ENCODE data around the gene PPTC7. TPM values are rescaled to one million over a fixed set of nuclear protein-coding genes. Genes with fewer than 3 reads are reported as not detected.
A peak's percentile ranks its signal among the peaks of the same experiment; 100 is the strongest.

Gene PPTC7
- total RNA-seq, 2 experiments from 2014 or later = 53.8 to 54.8 TPM

- peak overlapping the region; percentile 92 for H3K27ac Mint-ChIP-seq
- Histone ChIP-seq H3K36me3 (ENCODE audit: insufficient read depth, low read length) (no peaks in the 10 kb centered on the region), H3K27ac (ENCODE audit: low read depth in 1 of 2, low read length in 2 of 2) (peak overlapping the region; percentile 49 to 79), H3K4me3 (ENCODE audit: low read length) (peak overlapping the region; percentile 13), H3K27me3 (ENCODE audit: control insufficient read depth in 1 of 2, insufficient read depth in 2 of 2, low read length in 2 of 2) (no peaks in the 10 kb centered on the region), H3K4me1 (ENCODE audit: insufficient read depth, low read length) (peaks cover 53% of the 10 kb centered on the region), H3K9me3 (ENCODE audit: control insufficient read depth in 1 of 2, insufficient read depth in 1 of 2, low read length in 2 of 2) (no peaks in the 10 kb centered on the region)
- CTCF ChIA-PET = interaction anchor here (1.0 to 4.4 kb wide), 4 partner anchors 27 to 148 kb away, joined by 4 to 17 read pairs (median 5); partner anchors contain the start of genes ARPC3, FAM216A and GPN3
- no peaks in the 10 kb centered on the region for H3K9me3 Mint-ChIP-seq
- DNase-seq (peak in 3 of 14 experiments; percentile 21 to 38 (median 35)), ATAC-seq (ENCODE audit: poor library complexity) (no peak)
- intact Hi-C loops (cut with DNase I, micrococcal nuclease) = no loop called here
- POLR2A ChIA-PET = interaction anchor here (0.6 to 3.7 kb wide), 7 partner anchors 14 to 129 kb away, joined by 3 to 20 read pairs (median 8); partner anchors contain the start of genes ARPC3, FAM216A, GPN3 and RAD9B
- H3K36me3 Mint-ChIP-seq (ENCODE audit: low read depth) = peaks cover 30% of the 10 kb centered on the region
- H3K4me1 Mint-ChIP-seq (ENCODE audit: low read depth) = peaks cover 84% of the 10 kb centered on the region
- H3K27me3 Mint-ChIP-seq = no peaks in the 10 kb centered on the region
- H3K4me3 Mint-ChIP-seq = peak overlapping the region; percentile 96
- TF ChIP-seq CTCF (IDR thresholded peaks at IDR 0.05) = no peak
These were observed 4.2 kb downstream of the PPTC7 start for GRCh38 chr12:110578694-110579534.

GRCh38 chr12:110577864-110578693 lies 5.0 kb downstream of the PPTC7 start:
- ChIA-PET POLR2A (interaction anchor here (0.7 to 2.4 kb wide), 4 partner anchors 14 to 110 kb away, joined by 3 to 11 read pairs (median 9); partner anchors contain the start of genes FAM216A, GPN3, RAD9B and VPS29), CTCF (interaction anchor here (1.0 to 4.4 kb wide), 5 partner anchors 26 to 147 kb away, joined by 3 to 17 read pairs (median 4); partner anchors contain the start of genes ARPC3, FAM216A and GPN3)
- Histone ChIP-seq H3K36me3 (ENCODE audit: insufficient read depth, low read length) (peaks cover 3% of the 10 kb centered on the region), H3K4me1 (ENCODE audit: insufficient read depth, low read length) (peaks cover 51% of the 10 kb centered on the region), H3K27me3 (ENCODE audit: control insufficient read depth in 1 of 2, insufficient read depth in 2 of 2, low read length in 2 of 2) (no peaks in the 10 kb centered on the region), H3K9me3 (ENCODE audit: control insufficient read depth in 1 of 2, insufficient read depth in 1 of 2, low read length in 2 of 2) (no peaks in the 10 kb centered on the region), H3K27ac (ENCODE audit: low read depth in 1 of 2, low read length in 2 of 2) (peak overlapping the region; percentile 67 to 79), H3K4me3 (ENCODE audit: low read length) (peak overlapping the region; percentile 13)
- TF ChIP-seq CTCF (IDR thresholded peaks at IDR 0.05) = no peak
- intact Hi-C loops (cut with DNase I, micrococcal nuclease) = no loop called here
- Mint-ChIP-seq H3K4me3 (peak overlapping the region; percentile 96), H3K27ac (peak overlapping the region; percentile 92), H3K36me3 (ENCODE audit: low read depth) (peaks cover 33% of the 10 kb centered on the region), H3K9me3 (no peaks in the 10 kb centered on the region), H3K27me3 (no peaks in the 10 kb centered on the region), H3K4me1 (ENCODE audit: low read depth) (peaks cover 80% of the 10 kb centered on the region)
- peak; percentile 27 for ATAC-seq (ENCODE audit: poor library complexity)
- DNase-seq = peak in 6 of 14 experiments; percentile 19 to 83 (median 52)

GRCh38 chr12:110576504-110576903 lies 6.6 kb downstream of the PPTC7 start:
- Histone ChIP-seq H3K27me3 (ENCODE audit: control insufficient read depth in 1 of 2, insufficient read depth in 2 of 2, low read length in 2 of 2) (no peaks in the 10 kb centered on the region), H3K4me1 (ENCODE audit: insufficient read depth, low read length) (peaks cover 45% of the 10 kb centered on the region), H3K27ac (ENCODE audit: low read depth in 1 of 2, low read length in 2 of 2) (no peak overlapping the region), H3K36me3 (ENCODE audit: insufficient read depth, low read length) (peaks cover 3% of the 10 kb centered on the region), H3K4me3 (ENCODE audit: low read length) (no peak overlapping the region), H3K9me3 (ENCODE audit: control insufficient read depth in 1 of 2, insufficient read depth in 1 of 2, low read length in 2 of 2) (peaks cover 6 to 8% of the 10 kb centered on the region in 2 experiments)
- no peak for TF ChIP-seq CTCF (IDR thresholded peaks at IDR 0.05)
- Mint-ChIP-seq H3K4me3 (peak overlapping the region; percentile 2), H3K9me3 (no peaks in the 10 kb centered on the region), H3K4me1 (ENCODE audit: low read depth) (peaks cover 74% of the 10 kb centered on the region), H3K36me3 (ENCODE audit: low read depth) (peaks cover 39% of the 10 kb centered on the region), H3K27me3 (no peaks in the 10 kb centered on the region), H3K27ac (peak overlapping the region; percentile 31)
- DNase-seq (no peak), ATAC-seq (ENCODE audit: poor library complexity) (no peak)
- ChIA-PET CTCF (interaction anchor here (0.7 to 3.8 kb wide), 5 partner anchors 11 to 145 kb away, joined by 3 to 15 read pairs (median 5); partner anchors contain the start of gene ARPC3), POLR2A (interaction anchor here (0.9 to 2.0 kb wide), 3 partner anchors 13 to 17 kb away, joined by 3 to 8 read pairs (median 3); no protein-coding TSS in a partner anchor)
- intact Hi-C loops (cut with DNase I, micrococcal nuclease) = no loop called here

All from CD4-positive, alpha-beta T cell (primary cell).